ENCODE data around the gene TRMT6. TPM values are rescaled to one million over a fixed set of nuclear protein-coding genes. Genes with fewer than 3 reads are reported as not detected.

Gene TRMT6
- total and polyA plus RNA-seq, 9 of the 15 experiments (the other 6 are each of a cell fraction or from before 2014, with no cell fraction given) = 10.6 to 21.3 (median 15.6) TPM

- no peak for TF ChIP-seq BRD9 (IDR thresholded peaks at IDR 0.05; ENCODE audit: low read depth, partially characterized antibody)
- no peak for TF ChIP-seq ZNF592 (IDR thresholded peaks at IDR 0.05)
- TF ChIP-seq ZZZ3 (IDR thresholded peaks at IDR 0.05) = 0 out of 2 replicates have a peak, but pooled peaks have one; percentile 51
- peak; percentile 80 for TF ChIP-seq SIN3B (IDR thresholded peaks at IDR 0.05; ENCODE audit: low read depth)
- TF ChIP-seq SIN3A (IDR thresholded peaks at IDR 0.05; ENCODE audit: borderline replicate concordance in 2 of 2, control insufficient read depth in 1 of 2, low read depth in 2 of 2, low read length in 2 of 2) = peak; percentile 87 to 94; a peak in 3 of 4 replicates
- no peak for TF ChIP-seq CHD2 (IDR thresholded peaks at IDR 0.05; ENCODE audit: low read depth, low read length)
- peak; percentile 48 for TF ChIP-seq TAF9B (IDR thresholded peaks at IDR 0.05; ENCODE audit: partially characterized antibody)
- no peak for TF ChIP-seq HNRNPL (IDR thresholded peaks at IDR 0.05; ENCODE audit: low read depth, low read length)
- TF ChIP-seq FOXK2 (conservative IDR thresholded peaks at IDR 0.05 in 1 of 2, IDR thresholded peaks at IDR 0.05 in 1 of 2; ENCODE audit: low read depth in 2 of 2) = peak in 1 of 2 experiments; percentile 55; a peak in 1 of 4 replicates
- peak; percentile 50; the same call in 1 of the 2 replicates for TF ChIP-seq RAD51 (IDR thresholded peaks at IDR 0.05; ENCODE audit: borderline replicate concordance, low read depth)
- TF ChIP-seq, protein P1, sequence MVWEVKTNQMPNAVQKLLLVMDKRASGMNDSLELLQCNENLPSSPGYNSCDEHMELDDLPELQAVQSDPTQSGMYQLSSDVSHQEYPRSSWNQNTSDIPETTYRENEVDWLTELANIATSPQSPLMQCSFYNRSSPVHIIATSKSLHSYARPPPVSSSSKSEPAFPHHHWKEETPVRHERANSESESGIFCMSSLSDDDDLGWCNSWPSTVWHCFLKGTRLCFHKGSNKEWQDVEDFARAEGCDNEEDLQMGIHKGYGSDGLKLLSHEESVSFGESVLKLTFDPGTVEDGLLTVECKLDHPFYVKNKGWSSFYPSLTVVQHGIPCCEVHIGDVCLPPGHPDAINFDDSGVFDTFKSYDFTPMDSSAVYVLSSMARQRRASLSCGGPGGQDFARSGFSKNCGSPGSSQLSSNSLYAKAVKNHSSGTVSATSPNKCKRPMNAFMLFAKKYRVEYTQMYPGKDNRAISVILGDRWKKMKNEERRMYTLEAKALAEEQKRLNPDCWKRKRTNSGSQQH (CRISPR knock-in tag; IDR thresholded peaks at IDR 0.05) = no peak
- no peak for TF ChIP-seq HMG20B (CRISPR knock-in tag; IDR thresholded peaks at IDR 0.05)
- TF ChIP-seq NR2C2 (CRISPR knock-in tag; IDR thresholded peaks at IDR 0.05) = no peak
- peak; percentile 42; the same call in 1 of the 2 replicates for TF ChIP-seq NR2C2 (tag; IDR thresholded peaks at IDR 0.05)
- no peak for TF ChIP-seq ZBTB34 (CRISPR knock-in tag; IDR thresholded peaks at IDR 0.05)
- TF ChIP-seq FOXP1 (CRISPR knock-in tag; IDR thresholded peaks at IDR 0.05) = peak; percentile 75; the same call in 1 of the 2 replicates
- no peak for TF ChIP-seq ZBTB9 (CRISPR knock-in tag; IDR thresholded peaks at IDR 0.05)
- no peak for TF ChIP-seq BCOR (IDR thresholded peaks at IDR 0.05)
- no peak for TF ChIP-seq RNF2 (IDR thresholded peaks at IDR 0.05)
- TF ChIP-seq RBM34 (IDR thresholded peaks at IDR 0.05; ENCODE audit: borderline replicate concordance, insufficient read depth, low read length) = no peak
Observed at GRCh38 chr20:5950271-5951031, at the start of gene TRMT6, which contains the start of gene MCM8 (continued).
